SK-N-SH (cell line): ENCODE measurements around the gene SLC25A26. TPM values are rescaled to one million over a fixed set of nuclear protein-coding genes. Genes with fewer than 3 reads are reported as not detected.

Experiments used
- CTCF ChIA-PET: fragments of 300-600, 350-600 bp; formaldehyde crosslinking; extraction: SDS; loops from one replicate; lab custom pipeline; 2021; lab: Yijun Ruan, JAX
- POLR2A ChIA-PET: fragments of 350-600 bp; sonication (Branson Sonifier 250); formaldehyde crosslinking; extraction: SDS; loops from one replicate; lab custom pipeline; 2020; ENCODE audit warnings: antibody characterized with exemption, inconsistent platforms; lab: Yijun Ruan, JAX
- DNase-seq: peaks from one replicate; pipeline ENCODE4 v3.0.0; 2012
- H2AFZ ChIP-seq: fragments of 200-600 bp; sonication (generic); 2 replicates; pipeline ENCODE4 v1.8.1; 2016; ENCODE audit warnings: antibody characterized with exemption, mild to moderate bottlenecking, low read depth
- H3F3A ChIP-seq: fragments of 200-600 bp; sonication (generic); replicated peaks from 2 replicates; pipeline ENCODE3; 2016; ENCODE audit warnings: antibody characterized with exemption, mild to moderate bottlenecking; ENCODE audit not compliant: insufficient read depth
- H3K27ac ChIP-seq, 2 experiments: fragments of 200-500 bp in 1 of 2; fragments of 200-600 bp in 1 of 2; sonication (Bioruptor generic) in 1 of 2; sonication (generic), shearing (Covaris generic) in 1 of 2; 2 replicates each; pipeline versions ENCODE4 v1.5.1 to v1.6.1; 2014 to 2016; ENCODE audit warnings: low read depth in 2 of 2, inconsistent platforms in 1 of 2, low read length in 1 of 2, mild to moderate bottlenecking in 1 of 2, mixed read lengths in 1 of 2
- H3K27me3 ChIP-seq: fragments of 200-600 bp; sonication (generic), shearing (Covaris generic); 2 replicates; pipeline ENCODE4 v1.6.1; 2016; ENCODE audit warnings: mixed run types; ENCODE audit not compliant: insufficient read depth
- H3K36me3 ChIP-seq, 2 experiments: fragments of 200-500 bp in 1 of 2; fragments of 200-600 bp in 1 of 2; sonication (Bioruptor generic) in 1 of 2; sonication (generic) in 1 of 2; replicated peaks in 1 of 2; 2 replicates each; pipeline versions ENCODE3 to v1.5.1; 2014 to 2016; ENCODE audit warnings: low read length in 1 of 2, mild to moderate bottlenecking in 1 of 2; ENCODE audit not compliant: insufficient read depth in 2 of 2, control insufficient read depth in 1 of 2
- H3K4me1 ChIP-seq, 2 experiments: fragments of 200-500 bp in 1 of 2; fragments of 200-600 bp in 1 of 2; sonication (Bioruptor generic) in 1 of 2; sonication (generic), shearing (Covaris generic) in 1 of 2; 2 replicates each; pipeline versions ENCODE4 v1.5.1 to v1.6.1; 2014 to 2016; ENCODE audit warnings: low read depth in 1 of 2, low read length in 1 of 2, mixed run types in 1 of 2; ENCODE audit not compliant: insufficient read depth in 2 of 2, control insufficient read depth in 1 of 2
- H3K4me2 ChIP-seq: fragments of 200-600 bp; sonication (generic), shearing (Covaris generic); 2 replicates; pipeline ENCODE4 v1.6.1; 2017; ENCODE audit warnings: mixed run types
- H3K4me3 ChIP-seq, 2 experiments: fragments of 200-500 bp in 1 of 2; fragments of 200-600 bp in 1 of 2; sonication (Bioruptor generic) in 1 of 2; sonication (generic), shearing (Covaris generic) in 1 of 2; 2 replicates each; pipeline versions ENCODE4 v1.5.1 to v1.8.1; 2014 to 2016; ENCODE audit warnings: low read depth in 2 of 2, inconsistent platforms in 1 of 2, low read length in 1 of 2, mild to moderate bottlenecking in 1 of 2, mixed read lengths in 1 of 2, moderate library complexity in 1 of 2
- H3K79me2 ChIP-seq: fragments of 200-600 bp; sonication (generic); 2 replicates; pipeline ENCODE4 v1.8.1; 2017; ENCODE audit warnings: mild to moderate bottlenecking; ENCODE audit not compliant: insufficient read depth
- H3K9ac ChIP-seq: fragments of 200-600 bp; sonication (generic); 2 replicates; pipeline ENCODE4 v1.6.1; 2017; ENCODE audit warnings: mixed run types
- H3K9me2 ChIP-seq: fragments of 200-600 bp; sonication (generic); 2 replicates; pipeline ENCODE4 v1.6.1; 2017; ENCODE audit warnings: mixed run types
- H3K9me3 ChIP-seq: fragments of 200-600 bp; sonication (generic); 2 replicates; pipeline ENCODE4 v1.6.1; 2017; ENCODE audit warnings: mixed run types, mild to moderate bottlenecking, moderate library complexity
- H4K20me1 ChIP-seq: fragments of 200-600 bp; sonication (generic); 2 replicates; pipeline ENCODE4 v1.6.1; 2017; ENCODE audit warnings: mild to moderate bottlenecking, mixed run types; ENCODE audit not compliant: insufficient read depth
- EP300 ChIP-seq, 2 experiments: IDR thresholded peaks; 2 replicates each; pipeline versions ENCODE4 v1.4.0 to v1.6.1; 2012; ENCODE audit warnings: borderline replicate concordance in 1 of 2, low read depth in 1 of 2, low read length in 1 of 2
- EZH2phosphoT487 ChIP-seq: fragments of 200-600 bp; sonication (generic); IDR thresholded peaks from 2 replicates; pipeline ENCODE4 v1.6.1; 2017; ENCODE audit warnings: low read depth, mixed run types, mild to moderate bottlenecking, antibody characterized with exemption, moderate library complexity, borderline replicate concordance
- FOXJ3 ChIP-seq: sonication (generic); formaldehyde crosslinking; IDR thresholded peaks from 2 replicates; pipeline ENCODE4 v1.5.1; 2020; ENCODE audit warnings: mild to moderate bottlenecking, missing genetic modification reagents
- GABPA ChIP-seq: IDR thresholded peaks from 2 replicates; pipeline ENCODE4 v1.4.0; 2012; ENCODE audit warnings: low read depth, mild to moderate bottlenecking
- GATA2 ChIP-seq: sonication (generic); formaldehyde crosslinking; IDR thresholded peaks from 2 replicates; pipeline ENCODE4 v1.5.0; 2020; ENCODE audit warnings: mild to moderate bottlenecking, missing genetic modification reagents
- MEF2A ChIP-seq: IDR thresholded peaks from 2 replicates; pipeline ENCODE4 v1.4.0; 2012; ENCODE audit warnings: low read depth, borderline replicate concordance
- MXI1 ChIP-seq: IDR thresholded peaks from 2 replicates; pipeline ENCODE4 v1.6.1; 2012; ENCODE audit warnings: mild to moderate bottlenecking, low read depth, low read length, improper control_type of control experiment
- NFIC ChIP-seq: IDR thresholded peaks from 2 replicates; pipeline ENCODE4 v1.4.0; 2012; ENCODE audit warnings: borderline replicate concordance
- POLR2AphosphoS5 ChIP-seq: IDR thresholded peaks from 2 replicates; pipeline ENCODE4 v1.6.1; 2012; ENCODE audit warnings: low read depth, low read length
- RAD21 ChIP-seq: IDR thresholded peaks from 2 replicates; pipeline ENCODE4 v1.6.1; 2012; ENCODE audit warnings: mild to moderate bottlenecking, low read length
- RCOR1 ChIP-seq: fragments of 150-350 bp; IDR thresholded peaks from 2 replicates; pipeline ENCODE4 v1.6.1; 2017; ENCODE audit warnings: antibody characterized with exemption, low read length
- RXRA ChIP-seq: IDR thresholded peaks from 2 replicates; pipeline ENCODE4 v1.4.0; 2012; ENCODE audit warnings: low read depth, mild to moderate bottlenecking, borderline replicate concordance
- SMC3 ChIP-seq: IDR thresholded peaks from 2 replicates; pipeline ENCODE4 v1.6.1; 2012; ENCODE audit warnings: low read depth, low read length, improper control_type of control experiment
- TCF12 ChIP-seq: IDR thresholded peaks from 2 replicates; pipeline ENCODE4 v1.4.0; 2012
- TEAD4 ChIP-seq: IDR thresholded peaks from 2 replicates; pipeline ENCODE4 v1.4.0; 2012; ENCODE audit warnings: mild to moderate bottlenecking, borderline replicate concordance; ENCODE audit not compliant: insufficient read depth
- WGBS: methylation state at CpG from one replicate; pipeline ENCODE4 v1.1.6; 2017; ENCODE audit warnings: low lambda C conversion rate; 5-methylcytosine and 5-hydroxymethylcytosine counted together
- polyA plus RNA-seq, 3 experiments: library from polyadenylated mRNA; depleted of rRNA; stranded (reverse); fragments of >200 nt; gene quantifications; 2 replicates each; pipeline ENCODE4 v1.2.3, GENCODE V29; 2012
- TF ChIP-seq, protein P1 (sequence below): IDR thresholded peaks from 2 replicates; pipeline ENCODE4 v1.4.0; 2012; ENCODE audit warnings: low read depth, borderline replicate concordance
- TF ChIP-seq, protein P2 (sequence below): fragments of 200-600 bp; sonication (generic); IDR thresholded peaks from 2 replicates; pipeline ENCODE4 v1.6.1; 2017; ENCODE audit warnings: antibody characterized with exemption, mild to moderate bottlenecking, moderate library complexity

SLC25A26 gene
- polyA plus RNA-seq, 1 of the 3 experiments (the other 2 are of a cell fraction) = 31.8 TPM

DNA sequence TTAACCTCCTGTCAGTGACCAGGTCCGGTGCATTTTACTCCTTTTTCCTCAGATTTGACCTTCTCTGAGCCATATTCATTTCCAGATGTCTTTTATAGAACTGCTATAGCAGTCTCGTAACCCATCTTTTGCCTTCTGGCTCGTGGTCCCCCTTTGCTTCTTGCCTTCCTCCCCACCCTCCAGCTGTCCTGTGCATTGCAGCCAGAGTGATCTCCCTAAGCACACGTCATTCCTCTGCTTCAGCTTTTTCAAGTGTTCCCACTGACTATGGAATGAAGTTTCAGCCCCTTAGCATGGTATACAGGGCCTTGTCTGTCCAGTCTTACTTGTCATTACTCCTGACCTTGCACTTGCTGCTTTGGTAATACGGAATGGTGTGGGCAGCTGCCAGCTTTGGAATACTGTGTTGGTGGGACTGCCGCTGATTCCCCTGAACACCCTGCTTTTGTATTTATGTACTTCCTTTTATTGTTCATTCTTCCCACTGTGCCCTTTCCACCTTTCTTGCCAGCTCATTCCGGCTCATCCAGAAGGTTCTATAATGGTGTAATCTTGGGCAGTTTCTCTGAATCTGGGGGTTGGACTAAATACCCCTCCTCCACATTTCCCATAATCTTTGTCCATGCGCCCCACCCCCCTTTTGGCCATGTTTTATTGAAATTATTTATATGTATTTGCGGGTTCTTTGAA lies 38.9 kb downstream of the SLC25A26 start:
- DNase-seq = no peak
- 95% methylated on average over 9 of the region's 9 CpGs for WGBS
- Histone ChIP-seq H3K4me3 (no peak overlapping the region), H3K9me3 (no peaks in the 10 kb centered on the region), H3K4me1 (0 out of 4 replicates have a peak, but pooled peaks cover 0 to 13% of the 10 kb centered on the region in 2 experiments), H2AFZ (no peak overlapping the region), H3K9me2 (no peaks in the 10 kb centered on the region), H3K27me3 (no peaks in the 10 kb centered on the region), H3K9ac (no peak overlapping the region), H3K79me2 (no peaks in the 10 kb centered on the region), H3K36me3 (peaks cover 5 to 9% of the 10 kb centered on the region in 2 experiments), H3K27ac (no peak overlapping the region), H3K4me2 (no peak overlapping the region), H4K20me1 (no peaks in the 10 kb centered on the region), H3F3A (no peaks in the 10 kb centered on the region)
- no peak for TF ChIP-seq RAD21
- TF ChIP-seq FOXJ3 (CRISPR knock-in tag) = no peak
- TF ChIP-seq, protein P1, sequence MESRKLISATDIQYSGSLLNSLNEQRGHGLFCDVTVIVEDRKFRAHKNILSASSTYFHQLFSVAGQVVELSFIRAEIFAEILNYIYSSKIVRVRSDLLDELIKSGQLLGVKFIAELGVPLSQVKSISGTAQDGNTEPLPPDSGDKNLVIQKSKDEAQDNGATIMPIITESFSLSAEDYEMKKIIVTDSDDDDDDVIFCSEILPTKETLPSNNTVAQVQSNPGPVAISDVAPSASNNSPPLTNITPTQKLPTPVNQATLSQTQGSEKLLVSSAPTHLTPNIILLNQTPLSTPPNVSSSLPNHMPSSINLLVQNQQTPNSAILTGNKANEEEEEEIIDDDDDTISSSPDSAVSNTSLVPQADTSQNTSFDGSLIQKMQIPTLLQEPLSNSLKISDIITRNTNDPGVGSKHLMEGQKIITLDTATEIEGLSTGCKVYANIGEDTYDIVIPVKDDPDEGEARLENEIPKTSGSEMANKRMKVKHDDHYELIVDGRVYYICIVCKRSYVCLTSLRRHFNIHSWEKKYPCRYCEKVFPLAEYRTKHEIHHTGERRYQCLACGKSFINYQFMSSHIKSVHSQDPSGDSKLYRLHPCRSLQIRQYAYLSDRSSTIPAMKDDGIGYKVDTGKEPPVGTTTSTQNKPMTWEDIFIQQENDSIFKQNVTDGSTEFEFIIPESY = no peak
- no peak for TF ChIP-seq SMC3
- TF ChIP-seq TEAD4 = no peak
- no peak for TF ChIP-seq RXRA
- ChIA-PET POLR2A (no interaction called here), CTCF (interaction anchor here (0.6 to 1.8 kb wide), 5 partner anchors 16 to 562 kb away, joined by 3 to 4 read pairs (median 3); no protein-coding TSS in a partner anchor)

DNA sequence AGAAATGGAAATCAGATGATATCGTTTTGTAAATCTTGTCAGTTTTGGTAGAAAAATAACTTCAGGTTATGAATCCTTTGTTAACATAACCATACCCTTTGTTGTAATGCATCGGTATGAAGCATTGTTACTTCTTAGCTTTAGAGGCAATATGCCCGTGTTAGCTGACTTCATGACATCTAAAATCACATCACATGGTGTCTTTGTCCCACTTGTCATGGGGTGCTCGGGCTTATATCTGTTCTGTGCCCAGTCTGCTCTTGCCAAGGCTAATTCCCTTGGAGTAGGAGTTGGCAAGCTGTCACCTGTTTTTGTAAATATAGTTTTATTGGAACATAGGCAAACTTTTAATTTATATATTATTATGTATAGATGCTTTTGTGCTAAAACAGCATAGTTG lies 39.6 kb downstream of the SLC25A26 start:
- no peaks in the 10 kb centered on the region for H3K9me2 ChIP-seq
- WGBS = 94% methylated on average over 4 of the region's 4 CpGs

More for the DNA sequence above, 39.6 kb downstream of the SLC25A26 start:
- no peak overlapping the region for H2AFZ ChIP-seq
- H3K4me3 ChIP-seq = no peak overlapping the region
- H3K27me3 ChIP-seq = no peaks in the 10 kb centered on the region
- DNase-seq = no peak
- peaks cover 5 to 9% of the 10 kb centered on the region in 2 experiments for H3K36me3 ChIP-seq
- H3K4me1 ChIP-seq = 0 out of 4 replicates have a peak, but pooled peaks cover 0 to 7% of the 10 kb centered on the region in 2 experiments
- H3F3A ChIP-seq = no peaks in the 10 kb centered on the region
- H3K27ac ChIP-seq = no peak overlapping the region
- CTCF ChIA-PET = interaction anchor here (0.6 to 1.4 kb wide), 3 partner anchors 21 to 556 kb away, joined by 3 to 4 read pairs (median 3); no protein-coding TSS in a partner anchor
- H4K20me1 ChIP-seq = no peaks in the 10 kb centered on the region
- POLR2A ChIA-PET = no interaction called here
- no peak for TF ChIP-seq NFIC
- TF ChIP-seq RCOR1 = no peak
- TF ChIP-seq GABPA = no peak
- TF ChIP-seq MXI1 = no peak
- no peak for TF ChIP-seq MEF2A
- TF ChIP-seq TEAD4 = no peak
- no peak for TF ChIP-seq GATA2 (CRISPR knock-in tag)
- TF ChIP-seq POLR2AphosphoS5 = no peak
- TF ChIP-seq EZH2phosphoT487 = no peak
- TF ChIP-seq, protein P1 = no peak
- TF ChIP-seq RXRA = no peak
- TF ChIP-seq, protein P2, sequence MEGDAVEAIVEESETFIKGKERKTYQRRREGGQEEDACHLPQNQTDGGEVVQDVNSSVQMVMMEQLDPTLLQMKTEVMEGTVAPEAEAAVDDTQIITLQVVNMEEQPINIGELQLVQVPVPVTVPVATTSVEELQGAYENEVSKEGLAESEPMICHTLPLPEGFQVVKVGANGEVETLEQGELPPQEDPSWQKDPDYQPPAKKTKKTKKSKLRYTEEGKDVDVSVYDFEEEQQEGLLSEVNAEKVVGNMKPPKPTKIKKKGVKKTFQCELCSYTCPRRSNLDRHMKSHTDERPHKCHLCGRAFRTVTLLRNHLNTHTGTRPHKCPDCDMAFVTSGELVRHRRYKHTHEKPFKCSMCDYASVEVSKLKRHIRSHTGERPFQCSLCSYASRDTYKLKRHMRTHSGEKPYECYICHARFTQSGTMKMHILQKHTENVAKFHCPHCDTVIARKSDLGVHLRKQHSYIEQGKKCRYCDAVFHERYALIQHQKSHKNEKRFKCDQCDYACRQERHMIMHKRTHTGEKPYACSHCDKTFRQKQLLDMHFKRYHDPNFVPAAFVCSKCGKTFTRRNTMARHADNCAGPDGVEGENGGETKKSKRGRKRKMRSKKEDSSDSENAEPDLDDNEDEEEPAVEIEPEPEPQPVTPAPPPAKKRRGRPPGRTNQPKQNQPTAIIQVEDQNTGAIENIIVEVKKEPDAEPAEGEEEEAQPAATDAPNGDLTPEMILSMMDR = no peak
- TF ChIP-seq TCF12 = no peak
- no peak for TF ChIP-seq EP300 (IDR thresholded peaks at IDR 0.05; ENCODE audit: borderline replicate concordance in 1 of 2, low read depth in 1 of 2, low read length in 1 of 2)
- H3K4me2 ChIP-seq = no peak overlapping the region
- no peaks in the 10 kb centered on the region for H3K79me2 ChIP-seq
- no peaks in the 10 kb centered on the region for H3K9me3 ChIP-seq
- no peak overlapping the region for H3K9ac ChIP-seq
